Measurements from ENCODE around the gene EFTUD2. TPM values are rescaled to one million over a fixed set of nuclear protein-coding genes. Genes with fewer than 3 reads are reported as not detected.

The EFTUD2 gene
- total and polyA plus RNA-seq, 2 of the 8 experiments (the other 6 are each of a cell fraction or from before 2014, with no cell fraction given): 118 to 195 TPM

- Histone ChIP-seq H3K18ac (ENCODE audit: extremely low read depth, low read length) (no peak overlapping the region), H3K23me2 (ENCODE audit: low read depth, low read length) (no peaks in the 10 kb centered on the region), H4K5ac (ENCODE audit: insufficient read length, low read depth, low read length) (no peak overlapping the region), H2AK5ac (ENCODE audit: low read depth, low read length) (no peak overlapping the region), H4K20me1 (replicated peaks in 1 of 2; ENCODE audit: control insufficient read depth in 1 of 2, insufficient read depth in 2 of 2, low read length in 2 of 2) (peaks cover 3 to 4% of the 10 kb centered on the region in 2 experiments), H3K4me2 (ENCODE audit: insufficient read depth in 1 of 2, low read depth in 2 of 2, low read length in 2 of 2) (no peak overlapping the region), H3K4me1 (replicated peaks in 1 of 4; ENCODE audit: control insufficient read depth in 3 of 4, insufficient read depth in 4 of 4, low read length in 3 of 4) (0 out of 7 replicates have a peak, but pooled peaks cover 0 to 2% (median 0%) of the 10 kb centered on the region in 4 experiments), H4K91ac (replicated peaks; ENCODE audit: insufficient read length, low read length) (no peak overlapping the region), H3K56ac (replicated peaks; ENCODE audit: insufficient read length, low read depth, low read length) (no peak overlapping the region), H3K9ac (replicated peaks in 1 of 4; ENCODE audit: extremely low read depth in 1 of 4, low read depth in 3 of 4, low read length in 3 of 4) (no peak overlapping the region), H2BK5ac (ENCODE audit: low read depth, low read length) (no peak overlapping the region), H3K27ac (ENCODE audit: low read depth, low read length) (no peak overlapping the region), H2BK20ac (ENCODE audit: low read length) (no peak overlapping the region), H2BK120ac (replicated peaks; ENCODE audit: low read depth, low read length) (no peak overlapping the region), H3K4ac (replicated peaks; ENCODE audit: insufficient read length, low read depth, low read length) (no peak overlapping the region), H3K14ac (ENCODE audit: insufficient read length) (no peak overlapping the region), H3K79me1 (ENCODE audit: low read depth, low read length) (peaks cover 3% of the 10 kb centered on the region; the same call in 1 of the 2 replicates), H3K9me3 (ENCODE audit: insufficient read depth in 2 of 2, low read depth in 1 of 2, low read length in 1 of 2) (no peaks in the 10 kb centered on the region), H2BK15ac (ENCODE audit: low read length) (no peak overlapping the region), H3K23ac (ENCODE audit: insufficient read length) (no peak overlapping the region), H2BK12ac (ENCODE audit: low read depth, low read length) (no peak overlapping the region), H3K36me3 (ENCODE audit: control insufficient read depth in 2 of 4, insufficient read depth in 4 of 4, low read length in 3 of 4) (peaks cover 0 to 9% (median 4%) of the 10 kb centered on the region in 4 experiments; a peak in 2 of 8 replicates), H3K4me3 (ENCODE audit: extremely low read depth in 1 of 4, insufficient read depth in 2 of 4, low read depth in 3 of 4, low read length in 4 of 4) (no peak overlapping the region), H3K27me3 (replicated peaks in 1 of 4; ENCODE audit: control insufficient read depth in 3 of 4, extremely low read depth in 1 of 4, insufficient read depth in 3 of 4, low read length in 3 of 4) (no peaks in the 10 kb centered on the region), H2AFZ (ENCODE audit: low read length) (no peak overlapping the region), H3K79me2 (ENCODE audit: control insufficient read depth in 1 of 2, insufficient read depth in 2 of 2, low read length in 2 of 2) (peaks cover 6 to 72% of the 10 kb centered on the region in 2 experiments), H4K8ac (ENCODE audit: extremely low read depth, insufficient read depth, low read length) (no peak overlapping the region)
- ChIA-PET CTCF (ENCODE audit: partially characterized antibody) (interaction anchor here (1.1 to 3.0 kb wide), 9 partner anchors 11 to 80 kb away, joined by 3 to 13 read pairs (median 5); no protein-coding TSS in a partner anchor), POLR2A (ENCODE audit: partially characterized antibody) (interaction anchor here (1.0 to 5.0 kb wide), 4 partner anchors 14 to 61 kb away, joined by 3 to 25 read pairs (median 4); no protein-coding TSS in a partner anchor)
- DNase-seq (ENCODE audit: low read depth in 1 of 2, low spot score in 2 of 2) (no peak), FAIRE-seq (no peak)
- WGBS, 2 experiments (ENCODE audit: extremely low coverage in 1 of 2, insufficient coverage in 1 of 2, insufficient read length in 1 of 2, insufficient replicate concordance in 2 of 2, low coverage in 1 of 2, low lambda C conversion rate in 2 of 2, missing lambda C conversion rate in 1 of 2): 85% methylated on average over 9 of the region's 9 CpGs; no CpG with 5 or more reads in 1 of the 2 experiments
- TF ChIP-seq SIX5 (IDR thresholded peaks at IDR 0.05; ENCODE audit: low read depth, low read length) (no peak), RNF2 (IDR thresholded peaks at IDR 0.05; ENCODE audit: borderline replicate concordance, low read depth, low read length, missing control alignments, poor library complexity, severe bottlenecking) (no peak), CEBPB (IDR thresholded peaks at IDR 0.05; ENCODE audit: low read depth, low read length) (no peak), GABPA (IDR thresholded peaks at IDR 0.05; ENCODE audit: borderline replicate concordance, insufficient read depth, low read length) (no peak), TAF1 (IDR thresholded peaks at IDR 0.05; ENCODE audit: low read depth, low read length) (no peak), MAFK (IDR thresholded peaks at IDR 0.05; ENCODE audit: low read depth, low read length) (no peak), CTBP2 (IDR thresholded peaks at IDR 0.05; ENCODE audit: borderline replicate concordance, insufficient read depth, insufficient read length, low read length) (no peak), POLR2A (IDR thresholded peaks at IDR 0.05; ENCODE audit: control extremely low read depth in 1 of 2, low read depth in 2 of 2, low read length in 2 of 2) (no peak), RFX5 (IDR thresholded peaks at IDR 0.05; ENCODE audit: borderline replicate concordance, low read depth, low read length) (no peak), FOSL1 (IDR thresholded peaks at IDR 0.05; ENCODE audit: insufficient read depth, low read depth, low read length) (no peak), NRF1 (IDR thresholded peaks at IDR 0.05; ENCODE audit: low read depth, low read length) (no peak), EZH2 (IDR thresholded peaks at IDR 0.05; ENCODE audit: low read depth, low read length, severe bottlenecking) (no peak), SP1 (IDR thresholded peaks at IDR 0.05; ENCODE audit: low read depth, low read length) (no peak)
Measured at GRCh38 chr17:44941712-44942331, 42.6 kb upstream of the EFTUD2 start.
